Effector memory CD4-positive, alpha-beta T cell (primary cell): Measurements from ENCODE around the gene S100A5.

Experiments
- DNase-seq, 3 donors: peaks; one replicate each; pipeline ENCODE4 v3.0.0-alpha.2; 2020
- H3K27ac ChIP-seq: 2 replicates; pipeline ENCODE4 v1.7.0; 2013; ENCODE audit warnings: mild to moderate bottlenecking, low read length, moderate library complexity; ENCODE audit not compliant: insufficient read depth, poor library complexity, severe bottlenecking
- H3K27me3 ChIP-seq: replicated peaks from 2 replicates; pipeline ENCODE4 v1.7.0; 2013; ENCODE audit warnings: mild to moderate bottlenecking, low read length; ENCODE audit not compliant: insufficient read depth, control insufficient read depth, poor library complexity, severe bottlenecking
- H3K36me3 ChIP-seq: 2 replicates; pipeline ENCODE4 v1.7.0; 2013; ENCODE audit warnings: mild to moderate bottlenecking, low read length, moderate library complexity; ENCODE audit not compliant: control insufficient read depth, insufficient read depth
- H3K4me1 ChIP-seq: 2 replicates; pipeline ENCODE4 v1.7.0; 2013; ENCODE audit warnings: low read length, mild to moderate bottlenecking; ENCODE audit not compliant: control insufficient read depth, insufficient read depth, poor library complexity, severe bottlenecking
- H3K4me3 ChIP-seq: 2 replicates; pipeline ENCODE4 v1.7.0; 2013; ENCODE audit warnings: low read length, low read depth, mild to moderate bottlenecking; ENCODE audit not compliant: insufficient read depth, poor library complexity, severe bottlenecking
- H3K9me3 ChIP-seq: 2 replicates; pipeline ENCODE4 v1.7.0; 2013; ENCODE audit warnings: mild to moderate bottlenecking, low read length, moderate library complexity; ENCODE audit not compliant: control insufficient read depth

The S100A5 gene

GRCh38 chr1:153560771-153561465 is 20.2 kb upstream of the S100A5 start:
- Histone ChIP-seq H3K4me3 (no peak overlapping the region), H3K36me3 (no peaks in the 10 kb centered on the region), H3K27me3 (no peaks in the 10 kb centered on the region), H3K4me1 (peaks cover 7% of the 10 kb centered on the region), H3K9me3 (no peaks in the 10 kb centered on the region), H3K27ac (no peak overlapping the region)
- DNase-seq: no peak

- no peaks in the 10 kb centered on the region for H3K36me3 ChIP-seq
- H3K9me3 ChIP-seq: no peaks in the 10 kb centered on the region
Observed at GRCh38 chr1:153560241-153560640, 19.5 kb upstream of the S100A5 start.

GRCh38 chr1:153557877-153558276 is 17.1 kb upstream of the S100A5 start:
- H3K27me3 ChIP-seq: no peaks in the 10 kb centered on the region
- no peak for DNase-seq
- no peak overlapping the region for H3K4me3 ChIP-seq
- H3K4me1 ChIP-seq: no peaks in the 10 kb centered on the region
- no peak overlapping the region for H3K27ac ChIP-seq
- H3K9me3 ChIP-seq: no peaks in the 10 kb centered on the region
- no peaks in the 10 kb centered on the region for H3K36me3 ChIP-seq

More at GRCh38 chr1:153560241-153560640, 19.5 kb upstream of the S100A5 start:
- Histone ChIP-seq H3K4me1 (no peaks in the 10 kb centered on the region), H3K4me3 (no peak overlapping the region), H3K27ac (no peak overlapping the region), H3K27me3 (no peaks in the 10 kb centered on the region)
- no peak for DNase-seq

- Histone ChIP-seq H3K27ac (no peak overlapping the region), H3K27me3 (no peaks in the 10 kb centered on the region), H3K9me3 (no peaks in the 10 kb centered on the region), H3K36me3 (no peaks in the 10 kb centered on the region), H3K4me1 (no peaks in the 10 kb centered on the region), H3K4me3 (no peak overlapping the region)
- no peak for DNase-seq
Observed at GRCh38 chr1:153556348-153556747, 15.6 kb upstream of the S100A5 start.

GRCh38 chr1:153553830-153554541 is 13.3 kb upstream of the S100A5 start:
- DNase-seq: no peak
- Histone ChIP-seq H3K27ac (no peak overlapping the region), H3K4me1 (no peaks in the 10 kb centered on the region), H3K36me3 (no peaks in the 10 kb centered on the region), H3K9me3 (no peaks in the 10 kb centered on the region), H3K27me3 (no peaks in the 10 kb centered on the region), H3K4me3 (no peak overlapping the region)

GRCh38 chr1:153553096-153553495 is 12.4 kb upstream of the S100A5 start:
- no peaks in the 10 kb centered on the region for H3K4me1 ChIP-seq
- H3K27ac ChIP-seq: no peak overlapping the region
- H3K9me3 ChIP-seq: no peaks in the 10 kb centered on the region
- no peak overlapping the region for H3K4me3 ChIP-seq
- no peak for DNase-seq
- no peaks in the 10 kb centered on the region for H3K27me3 ChIP-seq
- no peaks in the 10 kb centered on the region for H3K36me3 ChIP-seq

- Histone ChIP-seq H3K4me1 (no peaks in the 10 kb centered on the region), H3K9me3 (no peaks in the 10 kb centered on the region), H3K27ac (no peak overlapping the region), H3K27me3 (no peaks in the 10 kb centered on the region), H3K36me3 (no peaks in the 10 kb centered on the region), H3K4me3 (no peak overlapping the region)
- no peak for DNase-seq
Observed at GRCh38 chr1:153552335-153552734, 11.6 kb upstream of the S100A5 start.

- Histone ChIP-seq H3K27me3 (no peaks in the 10 kb centered on the region), H3K4me1 (peaks cover 8% of the 10 kb centered on the region), H3K36me3 (no peaks in the 10 kb centered on the region), H3K9me3 (no peaks in the 10 kb centered on the region), H3K27ac (no peak overlapping the region), H3K4me3 (no peak overlapping the region)
- DNase-seq: no peak
Observed at GRCh38 chr1:153550827-153551500, 10.2 kb upstream of the S100A5 start.

GRCh38 chr1:153550398-153550758 is 9.6 kb upstream of the S100A5 start:
- Histone ChIP-seq H3K27ac (no peak overlapping the region), H3K4me3 (no peak overlapping the region), H3K36me3 (no peaks in the 10 kb centered on the region), H3K27me3 (no peaks in the 10 kb centered on the region), H3K4me1 (peaks cover 11% of the 10 kb centered on the region), H3K9me3 (no peaks in the 10 kb centered on the region)
- DNase-seq: no peak
